H7 (cell line): ENCODE data around the gene PTPRG. TPM values are rescaled to one million over a fixed set of nuclear protein-coding genes. Genes with fewer than 3 reads are reported as not detected.
"Not testable (repeated sequence)": the region's sequence is repeated elsewhere in the genome, so short reads cannot be mapped to it uniquely, and the experiment has no call there.

Experiments
- DNase-seq: peaks from one replicate; pipeline ENCODE4 v3.0.0; 2012
- H3K27me3 ChIP-seq: 2 replicates; pipeline ENCODE4 v1.6.0; 2011; ENCODE audit warnings: mild to moderate bottlenecking, low read length; ENCODE audit not compliant: control insufficient read depth, insufficient read depth
- H3K36me3 ChIP-seq: replicated peaks from 2 replicates; pipeline ENCODE4 v1.5.1; 2011; ENCODE audit warnings: low read length; ENCODE audit not compliant: control insufficient read depth, insufficient read depth
- H3K4me3 ChIP-seq: 2 replicates; pipeline ENCODE4 v1.5.1; 2011; ENCODE audit warnings: low read depth, mild to moderate bottlenecking, control low read depth, low read length, moderate library complexity; ENCODE audit not compliant: insufficient read depth
- total RNA-seq: library from RNA; depleted of rRNA; stranded (reverse); fragments of >200 nt; shearing (Covaris generic); gene quantifications from 2 replicates; pipeline ENCODE4 v1.2.3, GENCODE V29; 2014

Gene PTPRG
- total RNA-seq, 1 experiment from 2014 or later: 54.4 TPM

DNA sequence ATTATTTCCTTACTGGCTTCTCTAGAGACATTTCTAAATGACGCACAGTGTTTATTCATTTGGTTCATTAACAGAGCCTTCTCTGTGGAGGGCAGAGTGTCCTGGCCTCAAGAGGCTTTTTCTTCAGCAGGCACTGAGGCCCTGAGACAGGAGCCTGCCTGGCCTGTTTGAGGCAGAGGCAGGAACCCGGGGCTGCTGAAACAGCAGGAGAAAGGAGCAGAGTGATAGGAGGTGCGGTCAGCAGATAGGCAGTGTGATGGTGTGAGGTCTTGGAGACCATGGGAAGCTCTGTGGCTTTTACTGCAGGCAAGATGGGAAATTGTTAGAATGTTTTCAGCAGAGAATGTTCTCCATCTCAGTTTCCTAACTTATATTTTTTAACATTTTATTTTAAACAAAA, 453.7 kb downstream of the PTPRG start:
- H3K27me3 ChIP-seq: no peaks in the 10 kb centered on the region
- DNase-seq: no peak
- no peak overlapping the region for H3K4me3 ChIP-seq
- no peaks in the 10 kb centered on the region for H3K36me3 ChIP-seq

DNA sequence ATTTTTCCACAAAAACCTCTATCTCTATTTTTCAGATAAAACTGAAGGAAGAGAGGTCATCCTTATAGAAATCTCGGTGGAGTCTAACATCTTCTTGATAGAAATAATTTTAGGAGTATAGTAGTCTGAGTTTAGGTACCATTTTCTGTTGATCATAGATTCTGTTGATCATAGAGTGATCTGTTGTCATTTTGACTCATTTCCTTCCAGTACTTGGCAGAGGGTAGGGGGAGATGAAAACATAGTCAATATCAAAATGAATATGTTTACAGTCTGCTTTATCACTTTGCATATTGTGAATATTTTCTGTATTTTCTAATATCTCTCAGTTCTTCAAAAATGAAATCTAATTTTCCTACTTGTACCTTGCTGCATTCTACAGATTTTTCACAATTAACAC, 458.5 kb downstream of the PTPRG start:
- no peaks in the 10 kb centered on the region for H3K36me3 ChIP-seq
- no peak overlapping the region for H3K4me3 ChIP-seq
- no peaks in the 10 kb centered on the region for H3K27me3 ChIP-seq
- DNase-seq: no peak

GRCh38 chr3:62020706-62021105, 459.3 kb downstream of the PTPRG start:
- Histone ChIP-seq H3K27me3 (no peaks in the 10 kb centered on the region), H3K36me3 (no peaks in the 10 kb centered on the region), H3K4me3 (no peak overlapping the region)
- no peak for DNase-seq

GRCh38 chr3:62022312-62022711, 460.9 kb downstream of the PTPRG start:
- DNase-seq: no peak
- Histone ChIP-seq H3K36me3 (no peaks in the 10 kb centered on the region), H3K27me3 (no peaks in the 10 kb centered on the region), H3K4me3 (no peak overlapping the region)

DNA sequence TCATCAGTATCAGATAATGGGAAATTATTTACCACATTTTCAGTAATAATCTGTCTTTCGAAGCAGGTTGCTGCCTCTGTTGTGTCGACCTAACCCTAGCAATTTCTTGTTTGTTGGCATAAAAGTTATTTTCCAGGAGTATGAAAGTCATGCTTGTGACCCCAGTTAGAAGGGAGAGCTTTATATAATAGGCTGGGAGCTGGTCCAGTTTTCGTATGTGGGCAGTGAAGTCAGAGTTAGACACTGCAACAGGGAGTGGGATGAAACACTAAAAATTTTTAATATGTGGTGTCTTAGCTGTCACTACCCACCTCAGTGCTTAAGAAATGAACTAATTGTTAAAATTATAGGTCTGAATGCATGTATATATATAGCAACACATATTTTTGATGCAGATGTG, 463.5 kb downstream of the PTPRG start:
- no peak overlapping the region for H3K4me3 ChIP-seq
- no peaks in the 10 kb centered on the region for H3K36me3 ChIP-seq
- H3K27me3 ChIP-seq: no peaks in the 10 kb centered on the region
- DNase-seq: no peak

GRCh38 chr3:62025913-62026312, 464.5 kb downstream of the PTPRG start:
- Histone ChIP-seq H3K27me3 (no peaks in the 10 kb centered on the region), H3K4me3 (no peak overlapping the region), H3K36me3 (no peaks in the 10 kb centered on the region)
- DNase-seq: no peak

GRCh38 chr3:62027241-62027640, 465.9 kb downstream of the PTPRG start:
- H3K4me3 ChIP-seq: no peak overlapping the region
- no peak for DNase-seq
- H3K36me3 ChIP-seq: no peaks in the 10 kb centered on the region
- no peaks in the 10 kb centered on the region for H3K27me3 ChIP-seq

- no peak overlapping the region for H3K4me3 ChIP-seq
- no peak for DNase-seq
- no peaks in the 10 kb centered on the region for H3K27me3 ChIP-seq
- no peaks in the 10 kb centered on the region for H3K36me3 ChIP-seq
These were observed 466.4 kb downstream of the PTPRG start for GRCh38 chr3:62027796-62028195.

GRCh38 chr3:62028236-62028635, 466.9 kb downstream of the PTPRG start:
- Histone ChIP-seq H3K36me3 (no peaks in the 10 kb centered on the region), H3K27me3 (no peaks in the 10 kb centered on the region), H3K4me3 (no peak overlapping the region)
- no peak for DNase-seq

DNA sequence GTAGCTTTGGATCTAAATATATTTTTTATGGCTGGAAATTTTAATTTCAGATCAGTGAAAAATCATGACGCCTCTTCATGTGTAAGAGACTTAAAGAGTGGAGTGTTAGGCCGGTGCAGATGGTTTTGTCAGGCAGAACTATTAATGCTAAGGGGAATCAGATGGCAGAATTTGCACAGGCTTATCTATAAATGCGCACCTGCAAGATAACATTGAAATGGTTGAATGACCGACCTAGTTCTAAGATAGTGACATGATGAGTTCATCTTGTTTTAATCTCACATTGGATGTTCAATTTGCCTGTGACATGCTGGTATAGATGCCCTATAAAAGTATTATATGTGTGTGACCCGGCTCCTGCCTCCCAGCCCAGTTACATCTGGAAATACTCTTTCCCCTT, 471.4 kb downstream of the PTPRG start:
- H3K36me3 ChIP-seq: no peaks in the 10 kb centered on the region
- H3K4me3 ChIP-seq: no peak overlapping the region
- no peak for DNase-seq
- no peaks in the 10 kb centered on the region for H3K27me3 ChIP-seq

- H3K36me3 ChIP-seq: no peaks in the 10 kb centered on the region
- no peak overlapping the region for H3K4me3 ChIP-seq
These were observed 474.2 kb downstream of the PTPRG start for GRCh38 chr3:62035402-62036057.

DNA sequence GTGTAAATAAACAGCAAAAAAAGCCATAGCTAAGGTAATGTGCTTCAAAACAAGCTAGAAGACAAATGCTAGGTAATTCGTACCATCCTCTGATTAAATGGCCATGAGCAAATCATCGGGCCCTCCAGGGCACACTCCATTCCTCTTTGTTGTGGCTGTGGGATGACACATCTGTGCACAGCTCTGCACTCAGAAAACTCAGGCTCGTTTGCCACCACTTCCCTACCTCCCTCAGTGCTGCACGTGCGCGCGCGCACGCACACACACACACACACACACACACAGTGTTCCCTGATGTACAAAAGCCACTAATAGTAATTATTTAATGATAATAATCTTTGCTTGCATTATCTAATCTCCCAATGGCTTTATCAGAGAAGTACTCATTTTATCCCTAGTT, 475.4 kb downstream of the PTPRG start:
- Histone ChIP-seq H3K27me3 (no peaks in the 10 kb centered on the region), H3K36me3 (no peaks in the 10 kb centered on the region), H3K4me3 (no peak overlapping the region)
- DNase-seq: no peak

More at GRCh38 chr3:62035402-62036057, 474.2 kb downstream of the PTPRG start:
- no peak for DNase-seq
- no peaks in the 10 kb centered on the region for H3K27me3 ChIP-seq

GRCh38 chr3:62038798-62039197, 477.4 kb downstream of the PTPRG start:
- not testable (repeated sequence) for H3K36me3 ChIP-seq, DNase-seq, H3K4me3 ChIP-seq, H3K27me3 ChIP-seq

GRCh38 chr3:62039586-62039985, 478.2 kb downstream of the PTPRG start:
- Histone ChIP-seq H3K36me3 (no peaks in the 10 kb centered on the region), H3K4me3 (no peak overlapping the region), H3K27me3 (no peaks in the 10 kb centered on the region)
- DNase-seq: no peak

GRCh38 chr3:62041681-62042080, 480.3 kb downstream of the PTPRG start:
- DNase-seq: no peak
- Histone ChIP-seq H3K36me3 (no peaks in the 10 kb centered on the region), H3K27me3 (no peaks in the 10 kb centered on the region), H3K4me3 (no peak overlapping the region)

DNA sequence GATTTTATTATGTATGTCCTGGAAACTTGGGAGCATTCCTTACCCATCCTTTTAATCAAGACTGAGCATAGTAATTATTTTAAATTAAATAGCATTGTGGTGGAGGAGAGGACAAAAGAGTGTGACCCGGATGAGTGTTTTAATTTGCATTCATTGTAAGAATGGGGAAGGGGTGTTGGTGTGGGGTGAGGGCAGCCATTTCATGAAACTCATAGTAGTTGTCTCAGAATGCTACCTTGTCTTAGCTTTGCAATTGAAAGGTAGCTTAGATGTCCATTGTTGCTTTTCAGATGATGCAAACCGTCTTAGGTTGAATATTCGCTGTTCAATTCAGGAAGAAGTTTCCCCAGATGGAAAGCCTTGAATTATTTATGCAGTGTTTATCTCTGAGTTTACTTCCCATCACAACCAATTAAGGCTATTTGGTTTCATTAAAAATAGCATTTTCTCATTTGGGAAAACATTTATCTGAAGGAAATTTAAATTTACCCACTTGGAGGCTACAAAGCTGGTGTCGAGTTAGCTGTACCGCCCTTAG, 483.6 kb downstream of the PTPRG start:
- Histone ChIP-seq H3K27me3 (no peaks in the 10 kb centered on the region), H3K36me3 (no peaks in the 10 kb centered on the region), H3K4me3 (no peak overlapping the region)
- no peak for DNase-seq
